Activated gamma-delta T cell treated with Interleukin-2 at 50 U/mL for 16 hours (primary cell): ENCODE measurements around the gene UBASH3B.
"Not testable (repeated sequence)": the region's sequence is repeated elsewhere in the genome, so short reads cannot be mapped to it uniquely, and the experiment has no call there.

Experiments
- DNase-seq: peaks from one replicate; pipeline ENCODE4 v3.0.0-alpha.2; 2020

UBASH3B gene

GRCh38 chr11:122822241-122822640, 166.7 kb downstream of the UBASH3B start:
- no peak for DNase-seq

- no peak for DNase-seq
Observed at GRCh38 chr11:122823564-122823963, 168.0 kb downstream of the UBASH3B start.

GRCh38 chr11:122829371-122829770, 173.8 kb downstream of the UBASH3B start:
- not testable (repeated sequence) for DNase-seq

GRCh38 chr11:122832297-122832696, 176.8 kb downstream of the UBASH3B start:
- DNase-seq = not testable (repeated sequence)

- no peak for DNase-seq
Observed at GRCh38 chr11:122832721-122833470, 177.4 kb downstream of the UBASH3B start.

GRCh38 chr11:122833846-122834464, 178.4 kb downstream of the UBASH3B start:
- DNase-seq = no peak

GRCh38 chr11:122836916-122837315, 181.4 kb downstream of the UBASH3B start:
- DNase-seq = no peak

- no peak for DNase-seq
Observed at GRCh38 chr11:122837528-122838346, 182.2 kb downstream of the UBASH3B start.

GRCh38 chr11:122843281-122844141, 188.0 kb downstream of the UBASH3B start:
- DNase-seq = peak; percentile 57

GRCh38 chr11:122847466-122847865, 191.9 kb downstream of the UBASH3B start:
- no peak for DNase-seq

GRCh38 chr11:122848186-122848585, 192.7 kb downstream of the UBASH3B start:
- no peak for DNase-seq

GRCh38 chr11:122850076-122850631, 194.6 kb downstream of the UBASH3B start:
- peak; percentile 34 for DNase-seq

- peak; percentile 11 for DNase-seq
Observed at GRCh38 chr11:122851366-122851966, 195.9 kb downstream of the UBASH3B start.

GRCh38 chr11:122852074-122852795, 196.7 kb downstream of the UBASH3B start:
- DNase-seq = peak; percentile 36

GRCh38 chr11:122852796-122853160, 197.3 kb downstream of the UBASH3B start:
- no peak for DNase-seq

- no peak for DNase-seq
Observed at GRCh38 chr11:122853261-122853660, 197.7 kb downstream of the UBASH3B start.

GRCh38 chr11:122853971-122854446, 198.5 kb downstream of the UBASH3B start:
- peak; percentile 46 for DNase-seq

GRCh38 chr11:122861631-122862030, 206.1 kb downstream of the UBASH3B start:
- no peak for DNase-seq

- no peak for DNase-seq
Observed at GRCh38 chr11:122862091-122862490, 206.6 kb downstream of the UBASH3B start.

- DNase-seq = not testable (repeated sequence)
Observed at GRCh38 chr11:122863154-122863553, 207.6 kb downstream of the UBASH3B start.
